Measurements from ENCODE around the gene LMTK2.

- TF ChIP-seq CTCF (IDR thresholded peaks at IDR 0.05; ENCODE audit: poor library complexity, severe bottlenecking): no peak
- TF ChIP-seq POLR2AphosphoS5 (IDR thresholded peaks at IDR 0.05): no peak
Observed at GRCh38 chr7:98193474-98194180, 87.0 kb downstream of the LMTK2 start.

Data from neural cell (in vitro differentiated cells).